Skeletal muscle satellite cell (primary cell): ENCODE data around the gene JMJD7.

ENCODE experiments used
- H3K27me3 ChIP-seq: 2 replicates; pipeline ENCODE4 v1.7.0; 2013; ENCODE audit warnings: low read length; ENCODE audit not compliant: control insufficient read depth, insufficient read depth
- H3K36me3 ChIP-seq: 2 replicates; pipeline ENCODE4 v1.7.0; 2013; ENCODE audit warnings: mild to moderate bottlenecking, control low read depth, low read length; ENCODE audit not compliant: insufficient read depth
- H3K4me1 ChIP-seq: 2 replicates; pipeline ENCODE4 v1.7.0; 2013; ENCODE audit warnings: low read length; ENCODE audit not compliant: control insufficient read depth, insufficient read depth
- H3K4me2 ChIP-seq: 2 replicates; pipeline ENCODE4 v1.7.0; 2013; ENCODE audit warnings: mild to moderate bottlenecking, low read length
- H3K4me3 ChIP-seq: 2 replicates; pipeline ENCODE4 v1.7.0; 2013; ENCODE audit warnings: low read length
- H3K9ac ChIP-seq: 2 replicates; pipeline ENCODE4 v1.7.0; 2013; ENCODE audit warnings: mild to moderate bottlenecking, low read depth, low read length, moderate library complexity
- H3K9me3 ChIP-seq: replicated peaks from 2 replicates; pipeline ENCODE4 v1.7.0; 2013; ENCODE audit warnings: mild to moderate bottlenecking, control low read depth, low read length

The JMJD7 gene

GRCh38 chr15:41851167-41851523 is 23.3 kb downstream of the JMJD7 start:
- H3K9me3 ChIP-seq: no peaks in the 10 kb centered on the region
- H3K36me3 ChIP-seq: no peaks in the 10 kb centered on the region

GRCh38 chr15:41851755-41852370 is 24.0 kb downstream of the JMJD7 start:
- H3K36me3 ChIP-seq: no peaks in the 10 kb centered on the region
- no peaks in the 10 kb centered on the region for H3K4me1 ChIP-seq
- no peak overlapping the region for H3K4me3 ChIP-seq
- no peak overlapping the region for H3K9ac ChIP-seq
- H3K4me2 ChIP-seq: no peak overlapping the region
- no peaks in the 10 kb centered on the region for H3K9me3 ChIP-seq
- H3K27me3 ChIP-seq: peaks cover 37% of the 10 kb centered on the region

More at GRCh38 chr15:41851167-41851523, 23.3 kb downstream of the JMJD7 start:
- Histone ChIP-seq H3K9ac (no peak overlapping the region), H3K4me1 (no peaks in the 10 kb centered on the region), H3K4me2 (no peak overlapping the region), H3K27me3 (peaks cover 37% of the 10 kb centered on the region), H3K4me3 (no peak overlapping the region)

- Histone ChIP-seq H3K36me3 (no peaks in the 10 kb centered on the region), H3K4me1 (no peaks in the 10 kb centered on the region), H3K9ac (no peak overlapping the region), H3K27me3 (peaks cover 37% of the 10 kb centered on the region), H3K4me2 (no peak overlapping the region), H3K9me3 (no peaks in the 10 kb centered on the region), H3K4me3 (no peak overlapping the region)
Measured at GRCh38 chr15:41852736-41853590, 25.1 kb downstream of the JMJD7 start.

- H3K9ac ChIP-seq: no peak overlapping the region
- no peaks in the 10 kb centered on the region for H3K36me3 ChIP-seq
- H3K9me3 ChIP-seq: no peaks in the 10 kb centered on the region
- H3K4me2 ChIP-seq: no peak overlapping the region
- H3K4me3 ChIP-seq: no peak overlapping the region
- peaks cover 40% of the 10 kb centered on the region for H3K27me3 ChIP-seq
- no peaks in the 10 kb centered on the region for H3K4me1 ChIP-seq
Measured at GRCh38 chr15:41853831-41854230, 25.9 kb downstream of the JMJD7 start.

GRCh38 chr15:41854443-41854842 is 26.6 kb downstream of the JMJD7 start:
- Histone ChIP-seq H3K4me3 (no peak overlapping the region), H3K27me3 (peaks cover 40% of the 10 kb centered on the region), H3K9ac (no peak overlapping the region)

GRCh38 chr15:41855261-41855961 is 27.5 kb downstream of the JMJD7 start:
- Histone ChIP-seq H3K4me1 (no peaks in the 10 kb centered on the region), H3K9ac (no peak overlapping the region), H3K27me3 (peaks cover 36% of the 10 kb centered on the region), H3K4me3 (no peak overlapping the region), H3K9me3 (no peaks in the 10 kb centered on the region), H3K36me3 (no peaks in the 10 kb centered on the region), H3K4me2 (no peak overlapping the region)

More at GRCh38 chr15:41854443-41854842, 26.6 kb downstream of the JMJD7 start:
- Histone ChIP-seq H3K9me3 (no peaks in the 10 kb centered on the region), H3K4me2 (no peak overlapping the region), H3K4me1 (no peaks in the 10 kb centered on the region), H3K36me3 (no peaks in the 10 kb centered on the region)

- H3K4me1 ChIP-seq: no peaks in the 10 kb centered on the region
- no peak overlapping the region for H3K9ac ChIP-seq
- no peaks in the 10 kb centered on the region for H3K9me3 ChIP-seq
- no peak overlapping the region for H3K4me3 ChIP-seq
- H3K27me3 ChIP-seq: peaks cover 28% of the 10 kb centered on the region
- H3K36me3 ChIP-seq: no peaks in the 10 kb centered on the region
- no peak overlapping the region for H3K4me2 ChIP-seq
Measured at GRCh38 chr15:41856262-41856661, 28.4 kb downstream of the JMJD7 start.

- Histone ChIP-seq H3K9ac (no peak overlapping the region), H3K4me1 (no peaks in the 10 kb centered on the region), H3K9me3 (no peaks in the 10 kb centered on the region), H3K36me3 (no peaks in the 10 kb centered on the region), H3K4me3 (no peak overlapping the region), H3K27me3 (peaks cover 30% of the 10 kb centered on the region), H3K4me2 (no peak overlapping the region)
Measured at GRCh38 chr15:41856716-41857115, 28.8 kb downstream of the JMJD7 start.

GRCh38 chr15:41857316-41857715 is 29.4 kb downstream of the JMJD7 start:
- H3K4me2 ChIP-seq: no peak overlapping the region
- no peak overlapping the region for H3K9ac ChIP-seq
- H3K36me3 ChIP-seq: no peaks in the 10 kb centered on the region
- H3K27me3 ChIP-seq: peaks cover 26% of the 10 kb centered on the region
- no peaks in the 10 kb centered on the region for H3K9me3 ChIP-seq
- no peak overlapping the region for H3K4me3 ChIP-seq
- no peaks in the 10 kb centered on the region for H3K4me1 ChIP-seq

- H3K27me3 ChIP-seq: peaks cover 20% of the 10 kb centered on the region
- H3K4me2 ChIP-seq: no peak overlapping the region
- H3K4me3 ChIP-seq: no peak overlapping the region
- H3K9me3 ChIP-seq: no peaks in the 10 kb centered on the region
- H3K36me3 ChIP-seq: no peaks in the 10 kb centered on the region
- H3K9ac ChIP-seq: no peak overlapping the region
- no peaks in the 10 kb centered on the region for H3K4me1 ChIP-seq
Measured at GRCh38 chr15:41858756-41859155, 30.9 kb downstream of the JMJD7 start.

GRCh38 chr15:41860049-41860828 is 32.3 kb downstream of the JMJD7 start:
- no peak overlapping the region for H3K9ac ChIP-seq
- no peak overlapping the region for H3K4me2 ChIP-seq
- no peaks in the 10 kb centered on the region for H3K4me1 ChIP-seq
- no peaks in the 10 kb centered on the region for H3K36me3 ChIP-seq
- H3K4me3 ChIP-seq: no peak overlapping the region
- no peaks in the 10 kb centered on the region for H3K9me3 ChIP-seq
- peaks cover 17% of the 10 kb centered on the region for H3K27me3 ChIP-seq
